Measurements from ENCODE around the gene FMN1. TPM values are rescaled to one million over a fixed set of nuclear protein-coding genes. Genes with fewer than 3 reads are reported as not detected.
A peak's percentile ranks its signal among the peaks of the same experiment; 100 is the strongest.

Gene FMN1
- total RNA-seq, 1 donor from 2014 or later, result 20.1 TPM

- no peaks in the 10 kb centered on the region for H3K9me3 ChIP-seq
- H3K4me3 ChIP-seq, result no peak overlapping the region
- no peaks in the 10 kb centered on the region for H3K36me3 ChIP-seq
- H3K4me1 ChIP-seq, result no peaks in the 10 kb centered on the region
- DNase-seq (ENCODE audit: extremely low spot score in 2 of 2), result no peak
- no peak overlapping the region for H3K27ac ChIP-seq
- TF ChIP-seq POLR2AphosphoS5 (IDR thresholded peaks at IDR 0.05; ENCODE audit: insufficient read depth in 1 of 2, low read depth in 1 of 2), result no peak
- no peak for TF ChIP-seq CTCF (IDR thresholded peaks at IDR 0.05)
- intact Hi-C loops (cut with DNase I), result no loop called here
- no peaks in the 10 kb centered on the region for H3K27me3 ChIP-seq
These were observed 293.3 kb downstream of the FMN1 start for GRCh38 chr15:32901192-32901591.

- intact Hi-C loops (cut with DNase I), result no loop called here
- no peak for DNase-seq (ENCODE audit: extremely low spot score in 2 of 2)
- Histone ChIP-seq H3K27me3 (no peaks in the 10 kb centered on the region), H3K36me3 (no peaks in the 10 kb centered on the region), H3K9me3 (no peaks in the 10 kb centered on the region), H3K27ac (no peak overlapping the region), H3K4me3 (no peak overlapping the region), H3K4me1 (no peaks in the 10 kb centered on the region)
- TF ChIP-seq CTCF (IDR thresholded peaks at IDR 0.05) (no peak), POLR2A (IDR thresholded peaks at IDR 0.05) (no peak), POLR2AphosphoS5 (IDR thresholded peaks at IDR 0.05; ENCODE audit: insufficient read depth in 1 of 2, low read depth in 1 of 2) (no peak)
These were observed 295.4 kb downstream of the FMN1 start for GRCh38 chr15:32899126-32899596.

- Histone ChIP-seq H3K4me1 (no peaks in the 10 kb centered on the region), H3K27ac (no peak overlapping the region), H3K36me3 (no peaks in the 10 kb centered on the region), H3K4me3 (no peak overlapping the region), H3K9me3 (no peaks in the 10 kb centered on the region), H3K27me3 (no peaks in the 10 kb centered on the region)
- intact Hi-C loops (cut with DNase I), result no loop called here
- TF ChIP-seq CTCF (IDR thresholded peaks at IDR 0.05), result no peak
- no peak for TF ChIP-seq POLR2AphosphoS5 (IDR thresholded peaks at IDR 0.05; ENCODE audit: insufficient read depth in 1 of 2, low read depth in 1 of 2)
- DNase-seq (ENCODE audit: extremely low spot score in 2 of 2), result no peak
These were observed 296.1 kb downstream of the FMN1 start for GRCh38 chr15:32898414-32898813.

GRCh38 chr15:32893421-32893820 lies 301.1 kb downstream of the FMN1 start:
- no peak for TF ChIP-seq CTCF (IDR thresholded peaks at IDR 0.05)
- TF ChIP-seq POLR2AphosphoS5 (IDR thresholded peaks at IDR 0.05; ENCODE audit: insufficient read depth in 1 of 2, low read depth in 1 of 2), result no peak
- no peak for TF ChIP-seq POLR2A (IDR thresholded peaks at IDR 0.05)
- Histone ChIP-seq H3K4me3 (no peak overlapping the region), H3K9me3 (no peaks in the 10 kb centered on the region), H3K4me1 (no peaks in the 10 kb centered on the region), H3K27ac (no peak overlapping the region), H3K36me3 (no peaks in the 10 kb centered on the region), H3K27me3 (no peaks in the 10 kb centered on the region)
- intact Hi-C loops (cut with DNase I), result no loop called here
- DNase-seq (ENCODE audit: extremely low spot score in 2 of 2), result no peak

GRCh38 chr15:32889214-32889613 lies 305.3 kb downstream of the FMN1 start:
- no peak for DNase-seq (ENCODE audit: extremely low spot score in 2 of 2)
- H3K27ac ChIP-seq, result peak overlapping the region; percentile 46

More at GRCh38 chr15:32889214-32889613, 305.3 kb downstream of the FMN1 start:
- Histone ChIP-seq H3K9me3 (no peaks in the 10 kb centered on the region), H3K36me3 (no peaks in the 10 kb centered on the region), H3K4me1 (peaks cover 15% of the 10 kb centered on the region), H3K4me3 (no peak overlapping the region), H3K27me3 (no peaks in the 10 kb centered on the region)
- intact Hi-C loops (cut with DNase I), result no loop called here
- no peak for TF ChIP-seq POLR2A (IDR thresholded peaks at IDR 0.05)
- no peak for TF ChIP-seq CTCF (IDR thresholded peaks at IDR 0.05)
- TF ChIP-seq POLR2AphosphoS5 (IDR thresholded peaks at IDR 0.05; ENCODE audit: insufficient read depth in 1 of 2, low read depth in 1 of 2), result peak; percentile 15 to 23

Measured in vagina (tissue), 2 donors.